ENCODE data around the gene CAVIN2. TPM values are rescaled to one million over a fixed set of nuclear protein-coding genes. Genes with fewer than 3 reads are reported as not detected.

CAVIN2 gene
- total RNA-seq, 1 donor = 29.8 TPM

DNA sequence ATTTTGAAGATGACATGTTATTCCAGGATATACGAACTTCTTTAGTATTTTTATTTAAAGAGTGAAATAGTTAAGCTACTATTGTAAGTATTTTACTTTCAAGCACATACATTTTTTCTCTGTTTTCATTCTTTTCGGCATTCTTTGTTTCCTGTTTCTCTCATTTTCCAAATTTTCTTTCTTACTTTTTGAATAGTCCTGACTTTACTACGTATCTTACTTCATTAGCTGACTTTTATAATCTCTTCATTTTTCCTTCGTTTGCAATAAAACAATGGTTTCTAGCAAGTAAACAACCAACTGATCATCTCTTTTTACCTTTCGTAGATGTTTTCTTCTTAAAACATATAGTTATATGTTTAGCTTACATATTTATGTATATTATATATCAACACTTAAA, 11.8 kb downstream of the CAVIN2 start:
- H3K4me3 ChIP-seq (ENCODE audit: low read depth, low read length) = no peak overlapping the region
- TF ChIP-seq, protein P1, sequence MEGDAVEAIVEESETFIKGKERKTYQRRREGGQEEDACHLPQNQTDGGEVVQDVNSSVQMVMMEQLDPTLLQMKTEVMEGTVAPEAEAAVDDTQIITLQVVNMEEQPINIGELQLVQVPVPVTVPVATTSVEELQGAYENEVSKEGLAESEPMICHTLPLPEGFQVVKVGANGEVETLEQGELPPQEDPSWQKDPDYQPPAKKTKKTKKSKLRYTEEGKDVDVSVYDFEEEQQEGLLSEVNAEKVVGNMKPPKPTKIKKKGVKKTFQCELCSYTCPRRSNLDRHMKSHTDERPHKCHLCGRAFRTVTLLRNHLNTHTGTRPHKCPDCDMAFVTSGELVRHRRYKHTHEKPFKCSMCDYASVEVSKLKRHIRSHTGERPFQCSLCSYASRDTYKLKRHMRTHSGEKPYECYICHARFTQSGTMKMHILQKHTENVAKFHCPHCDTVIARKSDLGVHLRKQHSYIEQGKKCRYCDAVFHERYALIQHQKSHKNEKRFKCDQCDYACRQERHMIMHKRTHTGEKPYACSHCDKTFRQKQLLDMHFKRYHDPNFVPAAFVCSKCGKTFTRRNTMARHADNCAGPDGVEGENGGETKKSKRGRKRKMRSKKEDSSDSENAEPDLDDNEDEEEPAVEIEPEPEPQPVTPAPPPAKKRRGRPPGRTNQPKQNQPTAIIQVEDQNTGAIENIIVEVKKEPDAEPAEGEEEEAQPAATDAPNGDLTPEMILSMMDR (IDR thresholded peaks at IDR 0.05; ENCODE audit: insufficient read depth, low read length) = no peak
- no peak for DNase-seq (ENCODE audit: low read depth)

- no peak for DNase-seq (ENCODE audit: low read depth)
- TF ChIP-seq, protein P1 (IDR thresholded peaks at IDR 0.05; ENCODE audit: insufficient read depth, low read length) = no peak
- no peak overlapping the region for H3K4me3 ChIP-seq (ENCODE audit: low read depth, low read length)
These were observed 13.5 kb downstream of the CAVIN2 start for GRCh38 chr2:191833356-191833755.

DNA sequence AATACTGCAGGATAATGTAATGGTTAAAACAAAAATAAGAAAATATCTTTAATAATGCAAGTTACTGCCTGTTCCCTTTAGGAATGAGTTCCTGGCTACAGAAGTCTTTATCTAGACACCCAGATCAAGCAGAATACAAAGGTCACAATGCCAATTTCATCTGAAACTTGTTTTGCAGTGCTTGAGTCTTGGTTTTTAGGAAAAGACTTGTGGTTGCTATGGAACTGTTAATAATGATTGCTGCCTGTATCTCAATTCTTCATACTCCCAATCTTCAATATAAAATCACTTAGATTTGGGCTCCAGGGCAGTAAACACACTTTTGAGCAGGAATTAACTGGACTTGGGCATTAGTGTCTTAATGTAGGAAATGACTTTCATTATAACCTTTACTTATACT, 14.2 kb downstream of the CAVIN2 start:
- DNase-seq (ENCODE audit: low read depth) = no peak
- TF ChIP-seq, protein P1 (IDR thresholded peaks at IDR 0.05; ENCODE audit: insufficient read depth, low read length) = no peak
- H3K4me3 ChIP-seq (ENCODE audit: low read depth, low read length) = no peak overlapping the region

DNA sequence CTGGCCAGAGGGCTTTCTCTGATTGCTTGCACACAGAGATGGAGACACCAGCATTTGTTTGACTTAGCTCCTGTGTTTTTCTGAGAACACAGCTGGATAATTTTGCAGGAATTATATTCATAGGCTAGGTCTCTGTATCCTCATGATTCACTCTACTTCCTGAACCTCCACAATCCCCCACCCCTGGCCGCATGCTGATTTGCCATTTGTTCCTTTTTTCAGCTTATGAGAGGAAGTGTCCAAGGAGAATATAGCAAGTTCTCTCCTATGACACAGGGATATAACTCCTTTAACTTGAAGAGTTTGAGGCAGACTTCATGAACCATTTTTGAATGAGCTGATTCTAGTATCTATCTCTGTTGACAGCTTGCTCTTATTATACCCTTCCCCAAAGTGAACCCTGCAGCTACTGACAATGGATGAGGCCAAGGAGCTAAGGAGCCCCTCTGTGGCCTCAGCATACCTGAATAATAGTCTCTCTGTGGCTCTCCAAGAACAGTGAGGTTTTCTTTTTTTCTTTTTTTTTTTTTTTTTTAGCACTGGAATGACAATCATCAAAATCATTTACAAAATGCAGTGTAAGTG, 15.4 kb downstream of the CAVIN2 start:
- DNase-seq (ENCODE audit: low read depth) = no peak
- TF ChIP-seq, protein P1 (IDR thresholded peaks at IDR 0.05; ENCODE audit: insufficient read depth, low read length) = no peak
- no peak overlapping the region for H3K4me3 ChIP-seq (ENCODE audit: low read depth, low read length)

GRCh38 chr2:191824398-191824797, 22.5 kb downstream of the CAVIN2 start:
- no peak for DNase-seq (ENCODE audit: low read depth)
- H3K4me3 ChIP-seq (ENCODE audit: low read depth, low read length) = no peak overlapping the region
- TF ChIP-seq, protein P1 (IDR thresholded peaks at IDR 0.05; ENCODE audit: insufficient read depth, low read length) = no peak

GRCh38 chr2:191821078-191821477, 25.8 kb downstream of the CAVIN2 start:
- no peak overlapping the region for H3K4me3 ChIP-seq (ENCODE audit: low read depth, low read length)
- no peak for DNase-seq (ENCODE audit: low read depth)
- TF ChIP-seq, protein P1 (IDR thresholded peaks at IDR 0.05; ENCODE audit: insufficient read depth, low read length) = no peak

Data from fibroblast of the aortic adventitia (primary cell).